ENCODE data around the gene HIVEP2.
A peak's percentile ranks its signal among the peaks of the same experiment; 100 is the strongest.

The HIVEP2 gene

GRCh38 chr6:142844065-142844755 is 100.8 kb downstream of the HIVEP2 start:
- DNase-seq (ENCODE audit: low spot score) = no peak

DNA sequence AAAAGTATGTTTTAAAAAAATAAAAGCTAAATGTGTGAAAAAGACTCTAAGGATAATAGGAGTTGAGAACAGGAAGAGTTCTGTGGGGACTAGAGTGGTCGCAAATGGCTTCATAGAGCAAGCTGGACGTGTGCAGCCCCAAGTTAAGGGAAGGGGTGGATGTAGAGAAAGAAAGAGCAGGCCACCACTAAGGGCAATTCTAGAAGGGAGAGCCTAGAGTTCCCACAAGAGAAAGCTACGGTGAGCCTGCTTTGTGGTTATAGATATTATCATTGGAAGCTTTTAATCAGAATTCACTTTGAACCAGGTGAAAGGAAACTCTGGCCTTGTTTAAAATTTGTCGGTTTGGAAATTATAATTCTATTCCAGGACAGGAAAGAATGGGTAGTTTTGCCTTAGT is 101.6 kb downstream of the HIVEP2 start:
- no peak for DNase-seq (ENCODE audit: low spot score)

- DNase-seq (ENCODE audit: low spot score) = peak; percentile 46
Measured at GRCh38 chr6:142842418-142843261, 102.3 kb downstream of the HIVEP2 start.

- DNase-seq (ENCODE audit: low spot score) = no peak
Measured at GRCh38 chr6:142841915-142842314, 103.1 kb downstream of the HIVEP2 start.

DNA sequence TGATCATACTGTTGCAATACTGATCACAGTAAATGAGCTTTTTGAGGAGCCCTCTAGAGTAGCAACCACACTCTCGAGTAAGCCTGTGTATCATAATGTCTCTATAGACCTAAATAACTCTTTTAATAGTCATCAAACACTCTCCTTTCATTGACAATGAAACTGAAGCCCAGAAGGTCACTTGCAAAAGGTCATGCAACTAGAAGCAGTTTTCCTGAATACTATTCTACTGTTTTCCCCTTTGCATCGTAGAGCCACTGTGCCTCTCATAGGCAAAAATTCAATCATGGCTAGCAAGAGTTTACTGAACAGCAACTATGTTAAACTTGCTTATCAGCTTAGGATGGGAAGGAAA is 105.3 kb downstream of the HIVEP2 start:
- DNase-seq (ENCODE audit: low spot score) = no peak

- DNase-seq (ENCODE audit: low spot score) = no peak
Measured at GRCh38 chr6:142838821-142839685, 105.9 kb downstream of the HIVEP2 start.

DNA sequence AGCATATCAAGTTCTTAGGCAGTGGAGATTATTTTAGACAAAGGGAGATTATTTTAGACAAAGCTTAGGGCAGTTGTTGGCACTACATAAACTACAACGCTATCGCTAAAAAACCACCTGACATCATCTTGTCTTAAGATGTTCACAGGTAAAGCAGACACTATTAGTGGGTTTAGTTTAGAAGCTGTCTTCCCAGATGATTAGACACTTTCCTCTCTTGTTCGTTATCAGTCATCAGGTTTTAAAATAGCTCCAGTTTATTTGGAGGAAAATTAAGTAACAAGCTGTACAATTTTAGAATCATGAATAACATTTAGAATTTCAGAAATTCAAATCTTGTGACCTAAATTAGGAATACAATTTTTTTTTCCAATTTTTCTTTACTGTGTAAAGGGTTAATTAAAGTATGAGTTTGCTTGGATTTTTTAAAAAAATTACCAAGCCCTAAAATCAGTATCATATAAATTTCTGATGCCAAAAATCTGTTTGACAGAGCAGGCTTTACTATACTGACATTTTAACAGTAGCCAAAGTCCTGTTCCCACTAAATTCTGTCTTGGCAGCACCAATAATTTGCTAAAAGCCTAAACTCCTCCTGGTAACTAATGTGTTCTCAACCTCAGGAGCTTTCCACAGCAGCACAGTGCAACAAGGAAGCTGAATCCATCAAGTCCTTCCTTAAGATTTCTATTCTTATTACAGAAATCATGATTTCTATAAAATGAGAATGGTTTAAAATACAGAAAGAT is 109.0 kb downstream of the HIVEP2 start:
- no peak for DNase-seq (ENCODE audit: low spot score)

- DNase-seq (ENCODE audit: low spot score) = no peak
Measured at GRCh38 chr6:142834853-142835252, 110.1 kb downstream of the HIVEP2 start.

DNA sequence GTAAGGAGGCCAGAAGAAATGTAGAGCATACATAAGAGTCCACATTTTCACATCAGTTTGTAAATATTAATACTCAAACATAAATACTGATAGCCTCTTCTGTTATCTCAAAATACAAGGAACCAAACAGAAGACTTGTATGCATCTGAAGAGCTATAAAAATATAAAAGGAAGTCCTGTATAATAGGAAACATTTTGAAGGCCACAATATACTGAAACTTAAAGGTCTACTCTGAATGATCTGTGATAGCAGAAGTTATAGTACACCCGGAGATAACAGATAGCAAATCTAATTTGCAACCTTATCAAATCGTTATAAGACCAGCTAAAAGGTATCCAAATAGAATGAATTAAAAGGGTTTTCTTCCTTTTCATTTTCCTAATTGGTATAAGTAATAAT is 111.2 kb downstream of the HIVEP2 start:
- DNase-seq (ENCODE audit: low spot score) = no peak

- no peak for DNase-seq (ENCODE audit: low spot score)
Measured at GRCh38 chr6:142833054-142833453, 111.9 kb downstream of the HIVEP2 start.

DNA sequence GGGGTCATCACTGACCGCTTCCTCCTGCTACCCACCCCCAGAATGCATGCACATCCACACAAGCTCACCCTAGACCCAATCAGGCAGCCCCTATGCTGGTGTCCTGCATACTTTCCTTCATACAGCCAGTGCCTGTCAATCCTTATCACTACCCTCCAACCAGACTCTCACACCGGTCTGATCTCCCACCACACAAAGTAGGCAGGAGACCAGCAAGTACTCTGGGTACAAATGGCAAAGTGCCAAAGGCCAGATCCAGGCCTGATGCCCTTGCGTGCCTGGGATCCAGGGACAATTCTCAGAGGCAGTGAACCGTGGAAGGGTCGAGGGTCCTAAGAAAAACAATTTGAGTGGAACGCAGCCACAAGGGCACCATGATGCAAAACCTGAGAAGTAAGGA is 114.2 kb downstream of the HIVEP2 start:
- DNase-seq (ENCODE audit: low spot score) = no peak

DNA sequence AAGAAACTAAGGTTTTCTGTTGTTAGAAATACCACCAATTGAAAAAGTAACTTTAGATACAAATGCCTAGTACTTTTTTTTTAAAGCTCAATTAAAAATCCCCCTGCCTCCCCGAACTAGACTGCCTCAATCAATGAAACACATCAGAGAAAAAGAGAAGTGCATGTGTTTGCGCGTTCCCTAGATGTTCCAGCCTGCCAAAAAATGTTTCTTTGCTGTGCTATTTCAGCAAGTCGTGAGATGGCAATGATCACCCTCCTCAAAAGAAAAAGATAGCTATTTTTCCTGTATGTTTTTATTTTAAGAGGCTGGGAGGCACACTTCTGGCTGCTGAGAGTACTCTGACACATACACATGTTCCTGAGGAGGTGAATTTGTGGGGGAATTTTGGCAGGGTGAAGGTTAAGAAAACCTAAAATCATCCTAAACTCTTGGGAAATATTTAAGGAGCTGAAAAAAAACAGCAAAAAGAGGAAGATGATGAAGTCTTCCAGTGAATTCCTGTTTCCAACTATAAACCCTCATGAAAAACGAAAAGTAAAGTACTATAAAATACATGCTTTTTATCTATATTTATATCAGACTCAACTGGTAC is 114.8 kb downstream of the HIVEP2 start:
- no peak for DNase-seq (ENCODE audit: low spot score)

- no peak for DNase-seq (ENCODE audit: low spot score)
Measured at GRCh38 chr6:142829556-142829955, 115.4 kb downstream of the HIVEP2 start.

GRCh38 chr6:142827991-142828390 is 117.0 kb downstream of the HIVEP2 start:
- peak; percentile 44 for DNase-seq (ENCODE audit: low spot score)

DNA sequence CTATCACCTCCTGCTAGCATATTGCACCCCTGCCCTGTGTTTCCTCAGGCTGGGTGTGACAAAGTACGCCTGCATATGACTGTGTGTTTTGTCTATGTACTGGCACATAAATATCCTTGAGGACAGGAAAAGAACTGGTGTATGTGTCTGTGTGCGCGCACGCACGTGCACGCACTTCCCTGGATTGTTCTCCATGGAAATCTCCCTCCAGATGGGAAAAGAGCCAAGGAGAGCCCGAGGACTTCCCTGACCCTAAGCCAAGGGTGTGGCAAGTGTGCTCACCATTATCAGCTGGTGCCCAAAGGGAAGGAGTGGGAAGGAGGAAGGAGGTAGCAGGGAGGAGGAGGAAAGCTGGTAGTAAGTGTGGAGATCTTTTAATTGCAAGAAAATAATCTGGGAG is 117.6 kb downstream of the HIVEP2 start:
- DNase-seq (ENCODE audit: low spot score) = no peak

- no peak for DNase-seq (ENCODE audit: low spot score)
Measured at GRCh38 chr6:142825760-142826159, 119.2 kb downstream of the HIVEP2 start.

GRCh38 chr6:142824426-142824825 is 120.5 kb downstream of the HIVEP2 start:
- DNase-seq (ENCODE audit: low spot score) = no peak

- no peak for DNase-seq (ENCODE audit: low spot score)
Measured at GRCh38 chr6:142823256-142823902, 121.6 kb downstream of the HIVEP2 start.

DNA sequence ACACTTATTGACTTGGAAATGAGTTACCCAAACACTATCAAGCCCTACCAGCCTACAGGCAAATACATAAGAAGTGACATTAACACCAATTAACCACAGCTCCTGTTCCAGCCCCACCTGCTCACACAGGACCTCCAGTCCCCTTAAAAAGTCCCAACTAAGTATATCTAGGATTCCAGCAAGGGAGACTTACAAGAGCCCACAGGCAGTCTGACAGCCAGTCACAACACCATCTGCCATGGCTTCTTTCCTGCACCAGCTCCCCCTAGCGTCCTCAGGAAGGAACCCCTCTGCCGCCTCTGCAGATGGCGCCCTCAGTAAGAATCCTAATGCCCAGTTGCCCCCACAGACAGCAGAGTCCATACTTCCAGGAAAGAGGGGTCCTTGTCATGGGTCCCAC is 122.1 kb downstream of the HIVEP2 start:
- peak; percentile 16 for DNase-seq (ENCODE audit: low spot score)

DNA sequence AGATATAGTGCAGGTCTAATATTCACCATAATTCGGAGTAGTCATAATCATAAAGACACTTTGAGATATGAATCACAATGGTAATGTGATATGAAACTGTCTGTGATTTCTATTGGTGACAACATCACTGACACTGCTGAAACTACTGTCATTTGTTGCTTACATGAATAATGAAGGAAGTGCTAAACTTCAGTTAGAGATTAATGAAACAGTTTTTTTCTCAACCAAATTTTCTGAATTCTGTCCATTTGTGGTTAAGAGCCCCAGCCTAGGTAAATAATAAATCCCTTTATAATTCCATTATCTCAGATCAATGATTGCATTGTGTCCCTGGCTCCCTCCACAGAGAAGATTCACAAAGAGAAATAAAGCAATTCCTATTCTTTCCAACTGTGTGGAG is 122.6 kb downstream of the HIVEP2 start:
- no peak for DNase-seq (ENCODE audit: low spot score)

DNA sequence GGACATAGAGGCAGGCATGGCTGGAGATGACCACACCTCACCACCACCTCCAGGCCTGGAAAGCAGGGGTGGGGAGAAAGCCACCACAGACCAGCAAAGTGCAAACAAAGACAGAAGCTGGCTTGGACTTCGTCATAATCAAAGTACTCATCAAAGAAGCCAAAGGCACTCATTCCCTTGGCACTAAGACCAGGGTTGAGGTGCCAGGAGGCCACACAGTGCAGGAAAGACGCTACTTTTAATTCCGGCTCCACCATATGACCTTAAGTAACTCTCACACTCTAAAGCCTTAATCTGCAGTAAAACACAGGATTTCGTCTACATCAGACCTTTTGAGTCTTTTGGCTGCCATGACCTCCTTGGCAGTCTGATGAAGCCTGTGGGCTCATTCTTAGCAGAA is 123.1 kb downstream of the HIVEP2 start:
- DNase-seq (ENCODE audit: low spot score) = no peak

Data from SK-N-DZ (cell line).